HG03066 (cell line): ENCODE data around the gene COBLL1.

Experiments
- ATAC-seq: cut with Tn5 transposase; IDR thresholded peaks from one replicate; pipeline ENCODE4 v1.9.1; 2021; ENCODE audit warnings: low read depth; ENCODE audit not compliant: unreplicated experiment

The COBLL1 gene

GRCh38 chr2:164691346-164691887, 150.2 kb downstream of the COBLL1 start:
- ATAC-seq = no peak

GRCh38 chr2:164690361-164690760, 151.3 kb downstream of the COBLL1 start:
- ATAC-seq = no peak

- ATAC-seq = no peak
Observed at GRCh38 chr2:164688896-164689419, 152.7 kb downstream of the COBLL1 start.

- no peak for ATAC-seq
Observed at GRCh38 chr2:164681009-164681408, 160.6 kb downstream of the COBLL1 start.

DNA sequence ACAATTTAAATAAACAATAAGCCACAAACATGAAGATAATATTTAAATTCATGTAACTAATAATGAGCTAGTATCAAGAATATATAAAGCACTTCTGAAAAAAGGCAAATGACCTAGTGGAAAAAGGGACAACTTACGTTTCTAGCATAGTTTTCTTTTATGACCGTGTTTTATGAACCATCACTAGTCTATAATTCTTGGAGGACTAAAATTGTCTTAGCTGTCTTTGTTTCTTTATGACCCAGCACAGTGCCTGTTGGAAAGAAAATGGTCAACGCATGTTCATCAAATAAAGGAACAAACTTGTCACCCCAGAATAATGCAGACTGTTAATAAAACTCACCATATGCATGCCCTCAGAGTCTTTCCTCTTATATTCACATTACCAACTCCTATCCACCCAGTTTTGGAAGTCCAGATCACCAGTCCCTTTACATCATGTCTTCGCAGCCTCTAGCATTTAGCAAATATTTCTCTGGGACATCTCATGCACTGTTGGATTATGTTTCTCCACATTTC, 162.9 kb downstream of the COBLL1 start:
- ATAC-seq = no peak

GRCh38 chr2:164677733-164678132, 163.9 kb downstream of the COBLL1 start:
- ATAC-seq = no peak

GRCh38 chr2:164677271-164677670, 164.4 kb downstream of the COBLL1 start:
- no peak for ATAC-seq

DNA sequence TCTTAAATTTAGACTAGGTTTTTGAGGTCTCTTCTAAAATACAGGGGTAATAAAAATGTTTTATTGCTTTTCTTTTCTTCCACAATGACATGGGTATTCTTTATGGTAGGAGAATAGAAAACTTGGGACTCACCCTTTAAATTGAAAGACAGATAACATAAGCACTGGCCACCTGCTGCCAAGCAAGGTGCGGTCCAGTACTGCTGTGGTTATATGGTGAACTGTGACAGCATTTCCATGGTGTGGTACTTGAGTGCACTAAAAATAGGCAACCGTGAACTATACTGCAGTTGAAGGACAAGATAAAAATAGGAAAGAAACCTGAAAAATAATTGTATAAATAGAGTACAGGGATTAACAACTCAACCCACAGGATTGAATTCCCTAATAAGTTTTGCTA, 165.9 kb downstream of the COBLL1 start:
- ATAC-seq = no peak

- ATAC-seq = no peak
Observed at GRCh38 chr2:164675027-164675426, 166.6 kb downstream of the COBLL1 start.

- no peak for ATAC-seq
Observed at GRCh38 chr2:164671664-164672396, 169.8 kb downstream of the COBLL1 start.

- ATAC-seq = no peak
Observed at GRCh38 chr2:164669291-164669690, 172.3 kb downstream of the COBLL1 start.

- ATAC-seq = no peak
Observed at GRCh38 chr2:164667566-164667965, 174.1 kb downstream of the COBLL1 start.

DNA sequence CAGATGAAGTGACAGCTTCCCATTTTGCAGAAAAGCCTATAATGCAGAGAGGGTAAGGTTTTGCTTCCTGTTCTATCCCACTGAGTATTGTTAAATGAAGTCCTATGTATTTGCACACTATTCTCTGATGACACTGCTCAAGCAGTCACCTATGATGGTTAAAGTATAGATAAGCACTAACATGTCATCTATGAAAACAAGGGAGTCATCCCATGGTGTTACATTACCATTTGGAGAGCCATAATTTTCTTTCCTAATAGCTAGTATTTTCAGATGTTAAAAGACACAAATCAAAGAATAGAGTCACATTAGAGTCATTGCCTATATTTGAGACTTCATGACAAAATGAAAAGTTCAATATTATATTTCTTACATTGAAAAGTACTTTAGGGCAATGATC, 177.6 kb downstream of the COBLL1 start:
- no peak for ATAC-seq

- no peak for ATAC-seq
Observed at GRCh38 chr2:164662868-164663631, 178.6 kb downstream of the COBLL1 start.

DNA sequence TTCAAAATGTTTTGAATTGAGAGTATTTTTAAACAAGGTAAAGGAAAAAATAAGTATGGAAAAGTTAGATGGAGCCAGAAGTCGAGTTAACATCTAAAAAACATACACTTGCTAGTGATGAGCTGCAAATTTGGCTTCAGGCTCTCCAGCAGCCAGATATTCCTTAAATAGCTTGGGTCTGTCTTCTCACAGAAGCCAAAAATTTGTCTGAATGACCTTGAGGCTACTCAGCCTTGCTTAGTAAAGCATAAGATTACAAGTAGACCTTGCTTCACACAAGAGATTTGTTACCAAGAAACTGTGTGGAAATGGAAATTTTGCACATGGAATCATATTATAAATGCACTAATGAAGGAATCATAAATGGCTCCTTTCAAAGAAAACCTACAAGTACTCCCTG, 179.6 kb downstream of the COBLL1 start:
- ATAC-seq = no peak

DNA sequence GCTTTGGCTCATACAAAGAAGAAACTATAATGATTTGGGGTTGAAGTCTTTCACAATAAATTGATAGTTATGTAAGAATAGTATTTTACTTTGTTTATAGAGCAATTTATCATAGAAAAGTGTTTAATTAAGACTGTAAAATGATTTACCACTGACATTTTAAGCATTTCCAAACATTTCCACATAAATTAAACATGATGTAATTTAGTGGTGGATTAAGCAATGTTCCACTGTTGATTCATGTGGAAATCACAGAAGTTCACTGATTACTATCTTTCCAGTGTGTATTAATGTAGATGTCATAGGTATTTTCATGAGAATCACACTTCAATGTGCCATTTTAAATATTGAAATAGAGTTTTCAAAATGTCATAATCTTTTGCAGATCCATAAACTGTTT, 180.3 kb downstream of the COBLL1 start:
- ATAC-seq = no peak

DNA sequence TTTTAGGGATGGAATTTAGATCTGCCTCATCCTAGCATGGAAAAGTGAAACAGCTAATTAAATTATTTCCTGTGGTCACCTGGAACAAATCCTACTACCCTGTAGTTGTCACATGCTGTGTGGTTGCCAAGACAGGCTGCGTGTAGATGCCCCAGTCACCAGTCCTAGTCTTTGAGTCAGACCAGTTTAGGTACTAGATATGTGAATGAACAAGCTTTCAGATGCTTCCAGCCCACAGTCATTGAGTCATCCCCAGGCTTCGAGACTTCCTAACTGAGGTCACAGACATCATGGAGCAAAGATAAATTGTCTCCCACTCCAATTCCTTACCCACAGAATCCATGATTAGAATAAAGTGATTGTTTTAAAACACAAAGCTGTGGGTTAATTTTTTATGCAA, 184.5 kb downstream of the COBLL1 start:
- ATAC-seq = no peak

GRCh38 chr2:164655750-164656149, 185.9 kb downstream of the COBLL1 start:
- ATAC-seq = no peak

DNA sequence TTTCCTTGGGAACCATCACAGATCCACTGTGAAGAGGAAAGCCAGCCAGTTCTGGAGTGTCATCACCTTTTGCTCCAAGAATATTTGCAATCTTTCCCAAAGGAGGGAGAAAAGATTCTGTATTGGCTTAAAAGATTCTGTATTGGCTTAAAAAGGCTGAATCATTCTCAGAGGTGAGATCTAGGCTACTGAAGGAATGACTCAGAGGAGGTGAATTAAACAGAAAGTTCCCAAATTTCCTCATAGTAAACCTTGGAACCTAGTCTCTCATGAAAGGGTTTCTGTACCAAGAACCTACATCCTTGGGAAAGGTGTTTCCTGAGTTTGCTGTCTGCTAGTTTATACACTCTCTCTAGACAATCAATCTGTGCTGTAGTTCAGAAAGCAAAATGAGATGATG, 186.3 kb downstream of the COBLL1 start:
- ATAC-seq = no peak

DNA sequence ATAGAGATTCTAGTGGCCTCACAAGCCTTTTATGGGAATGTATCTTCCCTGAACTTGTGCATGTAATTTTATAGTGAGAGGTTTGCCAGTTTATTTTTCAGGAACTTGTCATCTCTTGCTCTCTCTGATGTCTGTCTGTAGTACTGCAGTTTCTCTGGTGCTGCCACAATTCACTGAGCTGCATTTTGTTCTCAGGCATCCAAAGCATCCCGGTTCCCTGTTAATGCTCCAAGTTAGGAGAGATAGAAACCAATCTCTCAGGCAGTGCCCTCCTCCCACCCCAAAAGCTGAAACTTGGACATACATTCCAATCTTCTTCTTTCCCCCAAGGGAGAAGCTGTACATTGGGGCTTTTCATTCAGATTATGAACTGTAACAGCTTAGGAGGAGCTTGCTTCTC, 190.3 kb downstream of the COBLL1 start:
- ATAC-seq = no peak

DNA sequence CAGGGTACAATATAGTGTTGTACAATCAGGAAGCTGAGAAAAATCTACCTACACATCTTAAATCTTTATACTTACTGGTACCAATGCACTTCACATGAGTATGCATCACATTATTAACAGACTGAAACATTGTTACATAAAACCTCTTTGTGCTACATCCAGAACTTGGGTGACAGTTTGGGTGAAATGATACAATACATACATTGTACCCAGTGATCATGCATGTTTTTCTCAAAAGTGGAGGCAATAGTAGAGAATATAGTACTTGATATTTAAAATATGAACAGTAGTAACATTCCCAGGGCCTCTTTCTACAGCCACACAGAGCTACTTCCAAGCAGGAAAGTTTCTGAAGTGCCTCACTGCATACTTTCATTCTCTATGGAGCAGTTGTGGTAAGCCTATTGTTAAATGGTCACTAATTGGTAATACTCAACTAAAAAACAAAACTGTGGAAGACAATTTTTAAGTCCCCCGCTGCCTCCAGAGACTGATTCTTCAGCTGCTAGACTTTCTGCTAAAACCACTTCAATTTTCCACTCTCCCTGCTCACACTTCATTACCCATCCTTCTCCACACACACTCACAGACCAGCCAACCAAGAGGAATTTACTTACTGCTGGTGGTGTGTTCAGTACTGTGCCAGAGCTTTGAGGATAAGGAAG, 197.5 kb downstream of the COBLL1 start:
- ATAC-seq = no peak
